B cell (primary cell): ENCODE data around the gene TTC27. TPM values are rescaled to one million over a fixed set of nuclear protein-coding genes. Genes with fewer than 3 reads are reported as not detected.

ENCODE experiments used
- ATAC-seq: fragments of 200-7000 bp; cut with Tn5 transposase; one replicate; pipeline ENCODE4 v1.10.0; 2021; ENCODE audit warnings: low read depth, mild to moderate bottlenecking, moderate number of reproducible peaks, moderate library complexity
- CTCF ChIA-PET: fragments of 350-600 bp; sonication (Branson Sonifier 250); formaldehyde crosslinking; loops from one replicate; lab custom pipeline; 2021; ENCODE audit warnings: antibody characterized with exemption, inconsistent platforms; lab: Charles Lee
- POLR2A ChIA-PET: fragments of 350-600 bp; sonication (Branson Sonifier 250); formaldehyde crosslinking; loops from one replicate; lab custom pipeline; 2021; ENCODE audit warnings: antibody characterized with exemption; lab: Charles Lee
- DNase-seq: peaks from one replicate; pipeline ENCODE4 v3.0.0; 2013
- H2AFZ ChIP-seq: 2 replicates; pipeline ENCODE4 v1.6.1; 2012; ENCODE audit warnings: mild to moderate bottlenecking, low read depth, low read length; ENCODE audit not compliant: insufficient read depth, poor library complexity, severe bottlenecking
- H3K27ac ChIP-seq, 2 donors: 1 replicate in 1 of 2; 2 replicates in 1 of 2; pipeline ENCODE4 v1.5.1; 2012 to 2013; ENCODE audit warnings: low read length in 2 of 2, mild to moderate bottlenecking in 2 of 2, moderate library complexity in 1 of 2
- H3K27me3 ChIP-seq, 4 experiments: fragments of 200-600 bp in 1 of 4; sonication (generic) in 1 of 4; replicated peaks in 1 of 4; 1 replicate in 2 of 4; 2 replicates in 2 of 4; pipeline versions ENCODE4 v1.6.1 to v1.7.0; 2013 to 2016; ENCODE audit warnings: low read length in 3 of 4, mild to moderate bottlenecking in 2 of 4, mixed read lengths in 1 of 4, moderate library complexity in 1 of 4; ENCODE audit not compliant: insufficient read depth in 4 of 4, control insufficient read depth in 3 of 4; ENCODE audit errors: control extremely low read depth in 1 of 4
- H3K36me3 ChIP-seq, 2 experiments: replicated peaks in 1 of 2; 1 replicate in 1 of 2; 2 replicates in 1 of 2; pipeline versions ENCODE4 v1.6.1 to v1.7.1; 2013; ENCODE audit warnings: low read length in 1 of 2; ENCODE audit not compliant: insufficient read depth in 2 of 2, control insufficient read depth in 1 of 2; ENCODE audit errors: control extremely low read depth in 1 of 2, extremely low read depth in 1 of 2
- H3K4me1 ChIP-seq, 2 donors: fragments of 200-600 bp in 1 of 2; sonication (generic) in 1 of 2; 1 replicate in 1 of 2; 2 replicates in 1 of 2; pipeline versions ENCODE4 v1.5.1 to v1.6.1; 2013 to 2017; ENCODE audit warnings: low read length in 2 of 2; ENCODE audit not compliant: control insufficient read depth in 2 of 2, insufficient read depth in 2 of 2
- H3K4me2 ChIP-seq: replicated peaks from 2 replicates; pipeline ENCODE3; 2012; ENCODE audit warnings: mild to moderate bottlenecking, low read depth, low read length; ENCODE audit not compliant: poor library complexity, severe bottlenecking
- H3K4me3 ChIP-seq, 5 experiments: fragments of 200-600 bp in 1 of 5; sonication (generic) in 1 of 5; 1 replicate in 3 of 5; 2 replicates in 2 of 5; pipeline versions ENCODE4 v1.5.1 to v1.7.0; 2011 to 2016; ENCODE audit warnings: low read length in 4 of 5, mild to moderate bottlenecking in 4 of 5, low read depth in 2 of 5, control low read depth in 1 of 5, moderate library complexity in 1 of 5; ENCODE audit not compliant: insufficient read depth in 1 of 5; ENCODE audit errors: control extremely low read depth in 1 of 5, extremely low read depth in 1 of 5
- H3K79me2 ChIP-seq: fragments of 200-600 bp; sonication (generic); one replicate; pipeline ENCODE4 v1.6.0; 2016; ENCODE audit warnings: low read length; ENCODE audit not compliant: control insufficient read depth, insufficient read depth
- H3K9ac ChIP-seq: fragments of 200-600 bp; sonication (generic); 2 replicates; pipeline ENCODE4 v1.6.1; 2017; ENCODE audit warnings: mild to moderate bottlenecking, low read length, moderate library complexity
- H3K9me3 ChIP-seq, 3 donors: one replicate each; pipeline versions ENCODE4 v1.6.1 to v1.7.1; 2013; ENCODE audit warnings: low read length in 2 of 3; ENCODE audit not compliant: control insufficient read depth in 2 of 3, insufficient read depth in 1 of 3; ENCODE audit errors: control extremely low read depth in 1 of 3
- H4K20me1 ChIP-seq: 2 replicates; pipeline ENCODE4 v1.6.0; 2012; ENCODE audit warnings: mild to moderate bottlenecking, low read length; ENCODE audit not compliant: insufficient read depth, control insufficient read depth, poor library complexity, severe bottlenecking
- H3K27ac Mint-ChIP-seq: one replicate; pipeline ENCODE4 v1.8.0; 2021; ENCODE audit warnings: mixed read lengths
- H3K27me3 Mint-ChIP-seq: one replicate; pipeline ENCODE4 v1.8.0; 2021; ENCODE audit warnings: mixed read lengths
- H3K4me1 Mint-ChIP-seq: one replicate; pipeline ENCODE4 v1.8.0; 2021; ENCODE audit warnings: mixed read lengths
- H3K4me3 Mint-ChIP-seq: one replicate; pipeline ENCODE4 v1.8.0; 2021; ENCODE audit warnings: mixed read lengths
- H3K9me3 Mint-ChIP-seq: one replicate; pipeline ENCODE4 v1.8.0; 2022; ENCODE audit warnings: mixed read lengths; ENCODE audit not compliant: insufficient read depth
- CTCF ChIP-seq: fragments of 200-600 bp; IDR thresholded peaks from one replicate; pipeline ENCODE4 v1.8.0; 2022; ENCODE audit warnings: antibody characterized with exemption, mild to moderate bottlenecking
- EZH2 ChIP-seq: IDR thresholded peaks from 2 replicates; pipeline ENCODE4 v1.6.1; 2012; ENCODE audit warnings: borderline replicate concordance, low read depth, mild to moderate bottlenecking, moderate library complexity, low read length; ENCODE audit not compliant: insufficient read depth, poor library complexity, severe bottlenecking
- WGBS: methylation state at CpG from one replicate; pipeline ENCODE4 v1.1.5; 2013; ENCODE audit warnings: missing lambda C conversion rate; ENCODE audit not compliant: insufficient coverage; 5-methylcytosine and 5-hydroxymethylcytosine counted together
- intact Hi-C: fragments of 100-400 bp; cut with micrococcal nuclease; formaldehyde crosslinking; loops from one replicate; pipeline ENCODE4 v1.10.0; 2022
- polyA plus RNA-seq: library from polyadenylated mRNA; depleted of rRNA; stranded (reverse); fragments of >200 nt; gene quantifications from 2 replicates; pipeline ENCODE4 v1.2.3, GENCODE V29; 2012
- total RNA-seq, 2 donors: library from RNA; stranded (reverse); fragments of 120-200 nt in 1 of 2; gene quantifications; 1 replicate in 1 of 2; 2 replicates in 1 of 2; pipeline versions ENCODE4 v1.2.3 to v1.2.4, GENCODE V29; 2013 to 2022

Gene TTC27
- total and polyA plus RNA-seq, 2 donors (not counting 1 experiment from before 2014, with no cell fraction given): 22.7 to 28.5 TPM

- Mint-ChIP-seq H3K27ac (no peak overlapping the region), H3K9me3 (peaks cover 3% of the 10 kb centered on the region), H3K4me1 (peaks cover 11% of the 10 kb centered on the region), H3K4me3 (no peak overlapping the region), H3K27me3 (no peaks in the 10 kb centered on the region)
- CTCF ChIA-PET: no interaction called here
- no CpG with 5 or more reads among the region's 4 CpGs for WGBS
- Histone ChIP-seq H3K9ac (no peak overlapping the region), H3K36me3 (peaks cover 2 to 5% of the 10 kb centered on the region in 2 experiments), H4K20me1 (no peaks in the 10 kb centered on the region), H3K27me3 (no peaks in the 10 kb centered on the region), H3K9me3 (no peaks in the 10 kb centered on the region), H3K27ac (no peak overlapping the region), H2AFZ (no peak overlapping the region), H3K4me3 (no peak overlapping the region), H3K79me2 (no peaks in the 10 kb centered on the region), H3K4me2 (no peak overlapping the region), H3K4me1 (no peaks in the 10 kb centered on the region)
- intact Hi-C loops: no loop called here
- POLR2A ChIA-PET: no interaction called here
- DNase-seq (no peak), ATAC-seq (no peak)
- TF ChIP-seq EZH2 (no peak), CTCF (no peak)
Measured at GRCh38 chr2:32711908-32712501, 84.2 kb downstream of the TTC27 start.

- Histone ChIP-seq H3K4me2 (no peak overlapping the region), H3K9ac (no peak overlapping the region), H3K4me3 (no peak overlapping the region), H3K9me3 (no peaks in the 10 kb centered on the region), H3K27ac (no peak overlapping the region), H2AFZ (no peak overlapping the region), H3K79me2 (no peaks in the 10 kb centered on the region), H3K27me3 (no peaks in the 10 kb centered on the region), H3K36me3 (peaks cover under 1 to 8% of the 10 kb centered on the region in 2 experiments), H3K4me1 (no peaks in the 10 kb centered on the region), H4K20me1 (no peaks in the 10 kb centered on the region)
- Mint-ChIP-seq H3K4me1 (peaks cover 11% of the 10 kb centered on the region), H3K4me3 (no peak overlapping the region), H3K9me3 (peaks cover 3% of the 10 kb centered on the region), H3K27ac (no peak overlapping the region), H3K27me3 (no peaks in the 10 kb centered on the region)
- DNase-seq (no peak), ATAC-seq (no peak)
- ChIA-PET CTCF (no interaction called here), POLR2A (no interaction called here)
- intact Hi-C loops: no loop called here
- 100% methylated on average over 1 of the region's 2 CpGs for WGBS
- TF ChIP-seq EZH2 (no peak), CTCF (no peak)
Measured at GRCh38 chr2:32712870-32713269, 85.0 kb downstream of the TTC27 start.
